Spinal cord (tissue), 10 donors: Measurements from ENCODE around the gene SUN3. TPM values are rescaled to one million over a fixed set of nuclear protein-coding genes. Genes with fewer than 3 reads are reported as not detected.
A peak's percentile ranks its signal among the peaks of the same experiment; 100 is the strongest.

ENCODE experiments used
- DNase-seq, 6 donors: peaks; one replicate each; pipeline versions ENCODE4 v3.0.0 to v3.0.0-alpha.2; 2013 to 2015; ENCODE audit warnings: low spot score in 6 of 6, low read depth in 4 of 6
- H3K27ac ChIP-seq: one replicate; pipeline ENCODE4 v1.5.1; 2013; ENCODE audit warnings: low read depth, low read length, control low read depth
- H3K27me3 ChIP-seq: one replicate; pipeline ENCODE4 v1.6.1; 2013; ENCODE audit warnings: low read length; ENCODE audit not compliant: control insufficient read depth, insufficient read depth
- H3K36me3 ChIP-seq: one replicate; pipeline ENCODE4 v1.6.1; 2013; ENCODE audit warnings: low read length; ENCODE audit not compliant: control insufficient read depth, insufficient read depth
- H3K4me1 ChIP-seq: one replicate; pipeline ENCODE4 v1.6.1; 2013; ENCODE audit warnings: low read length; ENCODE audit not compliant: control insufficient read depth, insufficient read depth
- H3K4me3 ChIP-seq: one replicate; pipeline ENCODE4 v1.5.1; 2013; ENCODE audit warnings: low read depth, low read length, control low read depth
- H3K9me3 ChIP-seq: one replicate; pipeline ENCODE4 v1.6.1; 2013; ENCODE audit warnings: low read length; ENCODE audit not compliant: control insufficient read depth, insufficient read depth
- WGBS: methylation state at CpG from one replicate; pipeline ENCODE4 v1.1.5; 2013; ENCODE audit warnings: missing lambda C conversion rate; ENCODE audit not compliant: insufficient coverage; 5-methylcytosine and 5-hydroxymethylcytosine counted together
- polyA plus RNA-seq, 2 donors: library from polyadenylated mRNA; unstranded; fragments of 120-200 nt; gene quantifications; one replicate each; pipeline ENCODE4 v1.2.1, GENCODE V29; 2013; ENCODE audit not compliant: insufficient read length in 2 of 2
- total RNA-seq, 2 donors: library from RNA; depleted of rRNA in 1 of 2; stranded (reverse); fragments of 120-200 nt in 1 of 2; fragments of >200 nt in 1 of 2; gene quantifications; one replicate each; pipeline versions ENCODE4 v1.2.3 to v1.2.4, GENCODE V29; 2013 to 2014
- donor health status: healthy.

Gene SUN3
- total and polyA plus RNA-seq, 4 donors: 0.40 to 1.4 TPM; not detected in 2

DNA sequence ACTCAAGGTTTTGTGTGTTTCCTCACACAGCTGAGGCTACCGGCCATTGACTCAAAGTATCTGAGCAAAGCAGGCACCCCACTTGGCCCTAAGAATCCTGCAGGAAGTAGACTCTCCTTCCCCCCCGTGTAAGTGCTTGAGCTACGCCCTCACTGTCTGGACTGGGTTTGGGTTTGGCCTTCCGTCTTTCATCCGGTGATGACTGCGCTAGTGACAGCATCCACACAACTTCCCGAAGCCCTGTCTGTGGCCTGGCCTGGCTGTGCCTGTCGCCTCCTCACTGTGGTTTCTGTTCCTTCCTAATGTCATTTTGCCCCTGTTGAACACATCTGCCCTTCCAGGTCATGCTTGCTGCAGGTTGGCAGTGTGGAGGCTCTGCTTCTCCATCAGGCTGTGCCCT lies 20.9 kb upstream of the SUN3 start:
- Histone ChIP-seq H3K27me3 (peaks cover 3% of the 10 kb centered on the region), H3K9me3 (no peaks in the 10 kb centered on the region), H3K4me1 (no peaks in the 10 kb centered on the region), H3K27ac (no peak overlapping the region), H3K4me3 (no peak overlapping the region), H3K36me3 (peaks cover 2% of the 10 kb centered on the region)
- no peak for DNase-seq
- WGBS: 92% methylated on average over 8 of the region's 8 CpGs

GRCh38 chr7:48048113-48048512 lies 19.2 kb upstream of the SUN3 start:
- no peak overlapping the region for H3K4me3 ChIP-seq
- H3K9me3 ChIP-seq: no peaks in the 10 kb centered on the region
- peaks cover 2% of the 10 kb centered on the region for H3K36me3 ChIP-seq
- no peak for DNase-seq
- no peaks in the 10 kb centered on the region for H3K4me1 ChIP-seq
- H3K27me3 ChIP-seq: peaks cover 3% of the 10 kb centered on the region
- no peak overlapping the region for H3K27ac ChIP-seq
- 91% methylated on average over 7 of the region's 8 CpGs for WGBS

- Histone ChIP-seq H3K4me1 (no peaks in the 10 kb centered on the region), H3K27me3 (peaks cover 3% of the 10 kb centered on the region), H3K27ac (no peak overlapping the region), H3K4me3 (no peak overlapping the region), H3K9me3 (no peaks in the 10 kb centered on the region), H3K36me3 (peaks cover 2% of the 10 kb centered on the region)
- WGBS: 51% methylated on average over 11 of the region's 14 CpGs
- DNase-seq: peak in 1 of 6 donors; percentile 22
Measured at GRCh38 chr7:48046458-48046857, 17.6 kb upstream of the SUN3 start.

- Histone ChIP-seq H3K27me3 (peaks cover 3% of the 10 kb centered on the region), H3K9me3 (no peaks in the 10 kb centered on the region), H3K4me1 (no peaks in the 10 kb centered on the region), H3K27ac (no peak overlapping the region), H3K4me3 (no peak overlapping the region), H3K36me3 (peaks cover 2% of the 10 kb centered on the region)
- 84% methylated on average over 9 of the region's 9 CpGs for WGBS
- DNase-seq: no peak
Measured at GRCh38 chr7:48045195-48045765, 16.4 kb upstream of the SUN3 start.

GRCh38 chr7:48042636-48043035 lies 13.7 kb upstream of the SUN3 start:
- 63% methylated on average over 3 of the region's 3 CpGs for WGBS
- no peak for DNase-seq
- Histone ChIP-seq H3K27me3 (peaks cover 3% of the 10 kb centered on the region), H3K4me3 (no peak overlapping the region), H3K27ac (no peak overlapping the region), H3K4me1 (no peaks in the 10 kb centered on the region), H3K36me3 (no peaks in the 10 kb centered on the region), H3K9me3 (no peaks in the 10 kb centered on the region)

DNA sequence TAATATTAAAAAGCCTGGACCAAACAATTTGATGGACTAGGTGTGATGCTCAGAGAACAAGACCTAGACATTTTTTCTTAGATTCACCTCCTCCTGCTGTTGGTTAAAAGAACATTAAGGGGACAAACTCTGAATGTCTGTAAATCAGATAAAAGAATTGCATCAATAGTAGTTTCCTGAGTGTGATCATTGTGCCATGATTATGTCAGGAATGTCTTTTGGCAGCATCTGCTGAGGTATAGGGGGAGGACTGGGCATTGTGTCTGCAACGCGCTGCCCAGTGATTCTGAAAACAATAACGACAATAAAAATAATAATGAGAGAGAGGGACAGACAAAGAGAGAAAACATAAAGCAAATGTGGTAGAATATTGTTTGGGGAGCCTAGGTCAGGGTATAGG lies 13.3 kb upstream of the SUN3 start:
- H3K4me1 ChIP-seq: no peaks in the 10 kb centered on the region
- 58% methylated on average over 2 of the region's 3 CpGs for WGBS
- H3K36me3 ChIP-seq: no peaks in the 10 kb centered on the region
- H3K4me3 ChIP-seq: no peak overlapping the region
- no peak for DNase-seq
- H3K9me3 ChIP-seq: no peaks in the 10 kb centered on the region
- H3K27ac ChIP-seq: no peak overlapping the region
- peaks cover 3% of the 10 kb centered on the region for H3K27me3 ChIP-seq

DNA sequence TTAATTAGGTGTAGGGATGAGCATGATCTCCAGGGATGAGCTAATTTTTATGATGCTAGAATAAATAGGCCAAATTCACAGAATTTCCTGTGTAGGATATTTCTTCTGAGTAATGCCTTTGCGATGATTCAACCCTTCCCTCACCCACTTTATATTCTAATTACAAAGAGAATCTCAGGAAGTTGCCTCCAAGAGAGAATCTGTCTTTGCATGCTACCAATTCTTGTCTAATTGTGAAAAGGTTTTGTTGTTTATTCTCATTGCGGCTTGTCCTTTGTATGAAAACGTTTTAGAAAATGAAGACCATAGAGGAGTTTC lies 12.7 kb upstream of the SUN3 start:
- Histone ChIP-seq H3K27me3 (peaks cover 3% of the 10 kb centered on the region), H3K9me3 (no peaks in the 10 kb centered on the region), H3K4me1 (no peaks in the 10 kb centered on the region), H3K27ac (no peak overlapping the region), H3K36me3 (no peaks in the 10 kb centered on the region), H3K4me3 (no peak overlapping the region)
- no peak for DNase-seq
- WGBS: 60% methylated on average over 1 of the region's 3 CpGs

GRCh38 chr7:48040944-48041652 lies 12.2 kb upstream of the SUN3 start:
- Histone ChIP-seq H3K4me1 (peaks cover 3% of the 10 kb centered on the region), H3K27ac (no peak overlapping the region), H3K9me3 (no peaks in the 10 kb centered on the region), H3K27me3 (peaks cover 6% of the 10 kb centered on the region), H3K4me3 (no peak overlapping the region), H3K36me3 (no peaks in the 10 kb centered on the region)
- 92% methylated on average over 11 of the region's 18 CpGs for WGBS
- DNase-seq: no peak

GRCh38 chr7:48038815-48039506 lies 10.1 kb upstream of the SUN3 start:
- Histone ChIP-seq H3K9me3 (no peaks in the 10 kb centered on the region), H3K4me1 (peaks cover 13% of the 10 kb centered on the region), H3K27ac (no peak overlapping the region), H3K36me3 (no peaks in the 10 kb centered on the region), H3K4me3 (no peak overlapping the region), H3K27me3 (peaks cover 13% of the 10 kb centered on the region)
- WGBS: 25% methylated on average over 2 of the region's 5 CpGs
- DNase-seq: no peak
